Measurements from ENCODE around the gene BEGAIN. TPM values are rescaled to one million over a fixed set of nuclear protein-coding genes. Genes with fewer than 3 reads are reported as not detected.

The BEGAIN gene
- total RNA-seq: 1 to 10 TPM; 5.9 to 6.6 TPM

GRCh38 chr14:100587086-100587762, at the start of gene BEGAIN:
Gene BEGAIN, minus strand, starts transcription at chr14:100587417. Its CDS starts 127 bp downstream, at chr14:100587290.
- no peaks in the 10 kb centered on the region for H3K9me3 Mint-ChIP-seq
- H3K4me1 Mint-ChIP-seq: no peaks in the 10 kb centered on the region
- H3K27me3 Mint-ChIP-seq: peaks cover 20% of the 10 kb centered on the region

GRCh38 chr14:100636559-100636958, 49.3 kb upstream of the BEGAIN start:
- peaks cover 25% of the 10 kb centered on the region for H3K4me1 Mint-ChIP-seq
- H3K36me3 Mint-ChIP-seq: no peaks in the 10 kb centered on the region
- H3K4me3 Mint-ChIP-seq: no peak overlapping the region
- no peaks in the 10 kb centered on the region for H3K9me3 Mint-ChIP-seq
- H3K27ac Mint-ChIP-seq: no peak overlapping the region
- H3K27me3 Mint-ChIP-seq: no peaks in the 10 kb centered on the region
- DNase-seq: no peak

More at GRCh38 chr14:100587086-100587762, at the start of gene BEGAIN:
- H3K27ac Mint-ChIP-seq: no peak within 1 kb of the TSS
- DNase-seq: peak; percentile 54
- H3K4me3 Mint-ChIP-seq: peak within 1 kb of the TSS; percentile 74
- no peaks in the 10 kb centered on the region for H3K36me3 Mint-ChIP-seq

GRCh38 chr14:100634026-100634425, 46.8 kb upstream of the BEGAIN start:
- no peaks in the 10 kb centered on the region for H3K9me3 Mint-ChIP-seq
- no peak overlapping the region for H3K27ac Mint-ChIP-seq
- DNase-seq: no peak
- no peaks in the 10 kb centered on the region for H3K36me3 Mint-ChIP-seq
- peaks cover 5% of the 10 kb centered on the region for H3K4me1 Mint-ChIP-seq
- no peaks in the 10 kb centered on the region for H3K27me3 Mint-ChIP-seq
- no peak overlapping the region for H3K4me3 Mint-ChIP-seq

GRCh38 chr14:100633406-100633805, 46.2 kb upstream of the BEGAIN start:
- DNase-seq: no peak
- Mint-ChIP-seq H3K27ac (no peak overlapping the region), H3K36me3 (no peaks in the 10 kb centered on the region), H3K27me3 (no peaks in the 10 kb centered on the region), H3K9me3 (no peaks in the 10 kb centered on the region), H3K4me1 (no peaks in the 10 kb centered on the region), H3K4me3 (no peak overlapping the region)

GRCh38 chr14:100629696-100630095, 42.5 kb upstream of the BEGAIN start:
- no peaks in the 10 kb centered on the region for H3K27me3 Mint-ChIP-seq
- H3K4me1 Mint-ChIP-seq: no peaks in the 10 kb centered on the region
- DNase-seq: no peak
- H3K9me3 Mint-ChIP-seq: peaks cover 1% of the 10 kb centered on the region
- H3K27ac Mint-ChIP-seq: no peak overlapping the region
- no peak overlapping the region for H3K4me3 Mint-ChIP-seq
- no peaks in the 10 kb centered on the region for H3K36me3 Mint-ChIP-seq

- Mint-ChIP-seq H3K27me3 (no peaks in the 10 kb centered on the region), H3K9me3 (peaks cover 1% of the 10 kb centered on the region), H3K36me3 (no peaks in the 10 kb centered on the region), H3K27ac (no peak overlapping the region), H3K4me1 (no peaks in the 10 kb centered on the region), H3K4me3 (no peak overlapping the region)
- no peak for DNase-seq
These were observed 41.9 kb upstream of the BEGAIN start for GRCh38 chr14:100629098-100629497.

GRCh38 chr14:100628225-100628624, 41.0 kb upstream of the BEGAIN start:
- peaks cover 1% of the 10 kb centered on the region for H3K9me3 Mint-ChIP-seq
- no peak overlapping the region for H3K4me3 Mint-ChIP-seq
- no peaks in the 10 kb centered on the region for H3K4me1 Mint-ChIP-seq
- no peak overlapping the region for H3K27ac Mint-ChIP-seq
- no peak for DNase-seq
- H3K27me3 Mint-ChIP-seq: no peaks in the 10 kb centered on the region
- no peaks in the 10 kb centered on the region for H3K36me3 Mint-ChIP-seq

GRCh38 chr14:100626614-100627013, 39.4 kb upstream of the BEGAIN start:
- H3K27ac Mint-ChIP-seq: no peak overlapping the region
- no peak overlapping the region for H3K4me3 Mint-ChIP-seq
- no peaks in the 10 kb centered on the region for H3K36me3 Mint-ChIP-seq
- no peaks in the 10 kb centered on the region for H3K27me3 Mint-ChIP-seq
- DNase-seq: no peak
- H3K4me1 Mint-ChIP-seq: no peaks in the 10 kb centered on the region
- peaks cover 1% of the 10 kb centered on the region for H3K9me3 Mint-ChIP-seq

GRCh38 chr14:100623961-100624360, 36.7 kb upstream of the BEGAIN start:
- H3K36me3 Mint-ChIP-seq: no peaks in the 10 kb centered on the region
- H3K4me3 Mint-ChIP-seq: no peak overlapping the region
- H3K27ac Mint-ChIP-seq: no peak overlapping the region
- H3K4me1 Mint-ChIP-seq: no peaks in the 10 kb centered on the region
- DNase-seq: no peak
- no peaks in the 10 kb centered on the region for H3K27me3 Mint-ChIP-seq
- peaks cover 1% of the 10 kb centered on the region for H3K9me3 Mint-ChIP-seq

GRCh38 chr14:100623557-100623956, 36.3 kb upstream of the BEGAIN start:
- no peaks in the 10 kb centered on the region for H3K4me1 Mint-ChIP-seq
- no peaks in the 10 kb centered on the region for H3K27me3 Mint-ChIP-seq
- no peak overlapping the region for H3K4me3 Mint-ChIP-seq
- no peaks in the 10 kb centered on the region for H3K36me3 Mint-ChIP-seq
- DNase-seq: no peak
- peaks cover 1% of the 10 kb centered on the region for H3K9me3 Mint-ChIP-seq
- no peak overlapping the region for H3K27ac Mint-ChIP-seq

GRCh38 chr14:100622708-100623485, 35.7 kb upstream of the BEGAIN start:
- Mint-ChIP-seq H3K4me3 (no peak overlapping the region), H3K4me1 (peaks cover 6% of the 10 kb centered on the region), H3K27me3 (no peaks in the 10 kb centered on the region), H3K27ac (no peak overlapping the region), H3K36me3 (no peaks in the 10 kb centered on the region), H3K9me3 (peaks cover 1% of the 10 kb centered on the region)
- no peak for DNase-seq

- no peaks in the 10 kb centered on the region for H3K36me3 Mint-ChIP-seq
- no peak for DNase-seq
- no peak overlapping the region for H3K4me3 Mint-ChIP-seq
- H3K27ac Mint-ChIP-seq: no peak overlapping the region
- peaks cover 1% of the 10 kb centered on the region for H3K9me3 Mint-ChIP-seq
- no peaks in the 10 kb centered on the region for H3K27me3 Mint-ChIP-seq
- peaks cover 13% of the 10 kb centered on the region for H3K4me1 Mint-ChIP-seq
These were observed 35.0 kb upstream of the BEGAIN start for GRCh38 chr14:100622224-100622623.

- Mint-ChIP-seq H3K9me3 (peaks cover under 1% of the 10 kb centered on the region), H3K27ac (no peak overlapping the region), H3K27me3 (no peaks in the 10 kb centered on the region), H3K4me3 (no peak overlapping the region), H3K4me1 (peaks cover 16% of the 10 kb centered on the region), H3K36me3 (no peaks in the 10 kb centered on the region)
- DNase-seq: no peak
These were observed 34.6 kb upstream of the BEGAIN start for GRCh38 chr14:100621806-100622205.

- Mint-ChIP-seq H3K27ac (no peak overlapping the region), H3K36me3 (no peaks in the 10 kb centered on the region), H3K4me1 (peaks cover 16% of the 10 kb centered on the region), H3K4me3 (no peak overlapping the region), H3K9me3 (no peaks in the 10 kb centered on the region), H3K27me3 (no peaks in the 10 kb centered on the region)
- DNase-seq: no peak
These were observed 33.3 kb upstream of the BEGAIN start for GRCh38 chr14:100620255-100621100.

All from activated naive CD8-positive, alpha-beta T cell treated with anti-CD3 and anti-CD28 coated beads for 36 hours (primary cell).